K562 (cell line): Measurements from ENCODE around the gene M6PR. TPM values are rescaled to one million over a fixed set of nuclear protein-coding genes. Genes with fewer than 3 reads are reported as not detected.

Source experiments
- ETS2 ChIP-seq: IDR thresholded peaks from 2 replicates; pipeline ENCODE4 v1.6.1; 2016; ENCODE audit warnings: borderline replicate concordance, missing genetic modification characterization, mild to moderate bottlenecking, moderate library complexity, missing compliant biosample characterization; ENCODE audit not compliant: poor library complexity, severe bottlenecking
- JUND ChIP-seq, 2 experiments: IDR thresholded peaks; 2 replicates in 1 of 2; 3 replicates in 1 of 2; pipeline ENCODE4 v1.6.1; 2011; ENCODE audit warnings: borderline replicate concordance in 2 of 2, low read depth in 2 of 2, low read length in 2 of 2, improper control_type of control experiment in 1 of 2, missing biosample characterization in 1 of 2, missing genetic modification characterization in 1 of 2, missing genetic modification reagents in 1 of 2
- NR3C1 ChIP-seq: sonication (generic); formaldehyde crosslinking; IDR thresholded peaks from 2 replicates; pipeline ENCODE4 v1.8.1; 2022; ENCODE audit warnings: missing genetic modification reagents
- SIX5 ChIP-seq, 2 experiments: IDR thresholded peaks; 2 replicates each; pipeline ENCODE4 v1.6.1; 2011; ENCODE audit warnings: low read length in 2 of 2, borderline replicate concordance in 1 of 2, low read depth in 1 of 2, mild to moderate bottlenecking in 1 of 2, moderate library complexity in 1 of 2; ENCODE audit not compliant: insufficient read depth in 1 of 2
- YBX1 ChIP-seq: fragments of 450-650 bp; IDR thresholded peaks from 2 replicates; pipeline ENCODE4 v1.7.1; 2016; ENCODE audit warnings: mild to moderate bottlenecking
- ZC3H11A ChIP-seq: IDR thresholded peaks from 2 replicates; pipeline ENCODE4 v1.6.1; 2012; ENCODE audit warnings: low read depth, low read length, improper control_type of control experiment
- ZNF707 ChIP-seq: fragments of 250-450 bp; sonication (Bioruptor Pico); conservative IDR thresholded peaks from 2 replicates; pipeline ENCODE4 v1.8.0; 2022; ENCODE audit warnings: inconsistent platforms, mild to moderate bottlenecking, moderate library complexity
- polyA plus RNA-seq, 8 experiments: library from polyadenylated mRNA; depleted of rRNA in 4 of 8; stranded (reverse) in 5 of 8; unstranded in 3 of 8; fragments of >200 nt; fragmentation: Nextera tagmentation in 2 of 8; fragmentation: Illumina TruSeq in 1 of 8; extraction: Ambion mirVana in 2 of 8; extraction: Trizol in 1 of 8; gene quantifications; 2 replicates each; pipeline versions ENCODE4 v1.2.1 to v1.2.3, GENCODE V29; 2011 to 2014; ENCODE audit warnings: inconsistent platforms in 1 of 8, missing spikeins in 1 of 8
- total RNA-seq, 7 experiments: library from RNA; depleted of rRNA in 6 of 7; stranded (reverse); fragments of >200 nt in 6 of 7; fragmentation: Illumina TruSeq in 2 of 7; extraction: Trizol in 2 of 7; gene quantifications; 2 replicates each; pipeline versions ENCODE4 v1.2.1 to v1.2.3, GENCODE V29; 2011 to 2021; ENCODE audit warnings: low replicate concordance in 1 of 7
- TF ChIP-seq, protein P1 (sequence below): IDR thresholded peaks from 2 replicates; pipeline ENCODE4 v1.6.1; 2011; ENCODE audit warnings: borderline replicate concordance, low read depth, mild to moderate bottlenecking, moderate library complexity, low read length; ENCODE audit not compliant: insufficient read depth, poor library complexity, severe bottlenecking

M6PR gene
- total and polyA plus RNA-seq, 9 of the 15 experiments (the other 6 are each of a cell fraction or from before 2014, with no cell fraction given) = 78.6 to 159 (median 112) TPM

DNA sequence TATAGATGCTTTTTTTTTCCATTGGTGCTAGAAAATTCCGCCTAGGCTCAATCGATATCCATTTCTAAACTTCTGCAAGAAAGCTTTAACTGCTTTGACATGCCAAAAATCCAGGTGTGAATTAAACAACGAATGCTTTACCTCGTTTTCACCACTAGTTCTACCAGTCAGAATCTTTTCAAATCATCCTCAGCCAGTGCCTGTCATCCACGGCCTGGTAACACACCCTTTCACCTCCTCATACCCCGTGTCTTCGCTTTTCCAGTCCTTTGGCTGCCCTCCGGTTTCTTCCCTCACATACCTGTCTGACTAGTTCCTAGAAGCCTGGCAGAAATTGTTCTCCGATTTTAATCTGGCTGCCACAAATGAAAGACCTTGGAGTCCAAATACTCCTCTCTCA lies 36.5 kb downstream of the M6PR start (continued):
- TF ChIP-seq ETS2 (tag) (no peak), YBX1 (no peak), JUND (IDR thresholded peaks at IDR 0.05; ENCODE audit: borderline replicate concordance, low read depth, low read length) (no peak), JUND (tag; IDR thresholded peaks at IDR 0.05; ENCODE audit: borderline replicate concordance, low read depth, low read length) (no peak), ZC3H11A (no peak), SIX5 (IDR thresholded peaks at IDR 0.05; ENCODE audit: borderline replicate concordance in 1 of 2, insufficient read depth in 1 of 2, low read depth in 1 of 2, low read length in 2 of 2) (no peak), NR3C1 (CRISPR knock-in tag) (no peak), ZNF707 (CRISPR knock-in tag) (no peak)
- TF ChIP-seq, protein P1, sequence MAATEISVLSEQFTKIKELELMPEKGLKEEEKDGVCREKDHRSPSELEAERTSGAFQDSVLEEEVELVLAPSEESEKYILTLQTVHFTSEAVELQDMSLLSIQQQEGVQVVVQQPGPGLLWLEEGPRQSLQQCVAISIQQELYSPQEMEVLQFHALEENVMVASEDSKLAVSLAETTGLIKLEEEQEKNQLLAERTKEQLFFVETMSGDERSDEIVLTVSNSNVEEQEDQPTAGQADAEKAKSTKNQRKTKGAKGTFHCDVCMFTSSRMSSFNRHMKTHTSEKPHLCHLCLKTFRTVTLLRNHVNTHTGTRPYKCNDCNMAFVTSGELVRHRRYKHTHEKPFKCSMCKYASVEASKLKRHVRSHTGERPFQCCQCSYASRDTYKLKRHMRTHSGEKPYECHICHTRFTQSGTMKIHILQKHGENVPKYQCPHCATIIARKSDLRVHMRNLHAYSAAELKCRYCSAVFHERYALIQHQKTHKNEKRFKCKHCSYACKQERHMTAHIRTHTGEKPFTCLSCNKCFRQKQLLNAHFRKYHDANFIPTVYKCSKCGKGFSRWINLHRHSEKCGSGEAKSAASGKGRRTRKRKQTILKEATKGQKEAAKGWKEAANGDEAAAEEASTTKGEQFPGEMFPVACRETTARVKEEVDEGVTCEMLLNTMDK = no peak
